Endothelial cell of umbilical vein (primary cell): ENCODE measurements around the gene URAD. TPM values are rescaled to one million over a fixed set of nuclear protein-coding genes. Genes with fewer than 3 reads are reported as not detected.

Experiments used
- BruUV-seq: library from RNA; stranded (reverse); fragments of 400-500 nt; replicated peaks from 2 replicates; lab custom pipeline; 2021; lab: Mats Ljungman, UMichigan
- CTCF ChIA-PET: fragments of 300-600, 350-600 bp; sonication (Branson Sonifier 250); formaldehyde crosslinking; loops from one replicate; lab custom pipeline; 2021; ENCODE audit warnings: antibody characterized with exemption, inconsistent platforms; lab: Charles Lee
- POLR2A ChIA-PET: fragments of 300-600, 350-600 bp; sonication (Branson Sonifier 250); formaldehyde crosslinking; loops from one replicate; lab custom pipeline; 2021; ENCODE audit warnings: antibody characterized with exemption, inconsistent platforms; lab: Charles Lee
- DNase-seq: peaks from one replicate; pipeline ENCODE4 v3.0.0-alpha.2; 2011; ENCODE audit warnings: low read depth, low spot score
- FAIRE-seq: peaks from 2 replicates; lab custom pipeline; 2011; peaks lifted over from hg19 to GRCh38; lab: Jason Lieb, UNC
- H2AFZ ChIP-seq: 2 replicates; pipeline ENCODE4 v1.6.0; 2012; ENCODE audit warnings: low read depth, low read length, control low read depth, inconsistent platforms
- H3K27ac ChIP-seq: 2 replicates; pipeline ENCODE4 v1.5.1; 2011; ENCODE audit warnings: low read depth, mild to moderate bottlenecking, control low read depth, low read length, moderate library complexity; ENCODE audit not compliant: insufficient read depth
- H3K27me3 ChIP-seq, 2 experiments: 2 replicates each; pipeline versions ENCODE4 v1.6.0 to v1.6.1; 2011; ENCODE audit warnings: low read length in 2 of 2, mixed read lengths in 1 of 2; ENCODE audit not compliant: control insufficient read depth in 2 of 2, insufficient read depth in 2 of 2
- H3K36me3 ChIP-seq, 2 experiments: 2 replicates in 1 of 2; 3 replicates in 1 of 2; pipeline ENCODE4 v1.5.1; 2011; ENCODE audit warnings: low read length in 2 of 2, mild to moderate bottlenecking in 1 of 2, moderate library complexity in 1 of 2; ENCODE audit not compliant: control insufficient read depth in 2 of 2, insufficient read depth in 2 of 2; ENCODE audit errors: extremely low read depth in 1 of 2
- H3K4me1 ChIP-seq: 3 replicates; pipeline ENCODE4 v1.5.1; 2011; ENCODE audit warnings: mild to moderate bottlenecking, low read length; ENCODE audit not compliant: control insufficient read depth, insufficient read depth; ENCODE audit errors: extremely low read depth
- H3K4me2 ChIP-seq: 2 replicates; pipeline ENCODE4 v1.6.1; 2011; ENCODE audit warnings: low read length, control low read depth, mixed read lengths; ENCODE audit not compliant: insufficient read depth
- H3K4me3 ChIP-seq, 3 experiments: fragments of 200-600 bp in 1 of 3; sonication (generic), shearing (Covaris generic) in 1 of 3; replicated peaks in 1 of 3; 2 replicates each; pipeline ENCODE4 v1.5.1; 2011 to 2016; ENCODE audit warnings: control low read depth in 3 of 3, low read length in 3 of 3, mild to moderate bottlenecking in 2 of 3, inconsistent platforms in 1 of 3, low read depth in 1 of 3, moderate library complexity in 1 of 3; ENCODE audit not compliant: insufficient read depth in 1 of 3
- H3K79me2 ChIP-seq: 2 replicates; pipeline ENCODE4 v1.6.0; 2012; ENCODE audit warnings: low read length, inconsistent platforms; ENCODE audit not compliant: control insufficient read depth, insufficient read depth
- H3K9ac ChIP-seq: replicated peaks from 2 replicates; pipeline ENCODE3; 2011; ENCODE audit warnings: low read length, control low read depth; ENCODE audit not compliant: insufficient read depth; ENCODE audit errors: extremely low read depth
- H3K9me1 ChIP-seq: replicated peaks from 3 replicates; pipeline ENCODE4 v1.6.0; 2011; ENCODE audit warnings: mild to moderate bottlenecking, low read length; ENCODE audit not compliant: control insufficient read depth, insufficient read depth; ENCODE audit errors: extremely low read depth
- H3K9me3 ChIP-seq: replicated peaks from 2 replicates; pipeline ENCODE4 v1.5.1; 2012; ENCODE audit warnings: low read length, inconsistent platforms; ENCODE audit not compliant: control insufficient read depth, insufficient read depth
- H4K20me1 ChIP-seq: replicated peaks from 2 replicates; pipeline ENCODE3; 2011; ENCODE audit warnings: mild to moderate bottlenecking, low read length; ENCODE audit not compliant: control insufficient read depth, insufficient read depth; ENCODE audit errors: extremely low read depth
- CTCF ChIP-seq, 2 donors: IDR thresholded peaks; 1 replicate in 1 of 2; 2 replicates in 1 of 2; pipeline ENCODE4 v1.5.1; 2011; ENCODE audit warnings: low read length in 2 of 2, mild to moderate bottlenecking in 2 of 2, moderate library complexity in 2 of 2, control low read depth in 1 of 2, inconsistent platforms in 1 of 2, low read depth in 1 of 2; ENCODE audit not compliant: insufficient read depth in 1 of 2; ENCODE audit errors: extremely low read depth in 1 of 2
- EZH2 ChIP-seq: IDR thresholded peaks from 2 replicates; pipeline ENCODE4 v1.6.1; 2012; ENCODE audit warnings: borderline replicate concordance, low read depth, mild to moderate bottlenecking, moderate library complexity, low read length, inconsistent platforms; ENCODE audit not compliant: severe bottlenecking
- FOS ChIP-seq: IDR thresholded peaks from 2 replicates; pipeline ENCODE4 v1.6.1; 2011; ENCODE audit warnings: mild to moderate bottlenecking, low read length, moderate library complexity, borderline replicate concordance; ENCODE audit not compliant: insufficient read depth
- GATA2 ChIP-seq: IDR thresholded peaks from 2 replicates; pipeline ENCODE4 v1.7.0; 2011; ENCODE audit warnings: low read depth, mild to moderate bottlenecking, moderate library complexity, mixed read lengths, low read length; ENCODE audit not compliant: insufficient read length, insufficient read depth
- JUN ChIP-seq: IDR thresholded peaks from 2 replicates; pipeline ENCODE4 v1.6.1; 2011; ENCODE audit warnings: borderline replicate concordance, low read depth; ENCODE audit not compliant: insufficient read length, insufficient read depth
- MAX ChIP-seq: IDR thresholded peaks from 2 replicates; pipeline ENCODE4 v1.6.1; 2011; ENCODE audit not compliant: insufficient read depth, insufficient read length
- MYC ChIP-seq: IDR thresholded peaks from one replicate; pipeline ENCODE4 v1.6.1; 2011; ENCODE audit warnings: mild to moderate bottlenecking, low read depth, low read length
- POLR2A ChIP-seq: IDR thresholded peaks from 2 replicates; pipeline ENCODE4 v1.6.1; 2012; ENCODE audit warnings: low read depth, mild to moderate bottlenecking, control low read depth, low read length
- POLR2AphosphoS5 ChIP-seq: IDR thresholded peaks from 2 replicates; pipeline ENCODE4 v1.6.1; 2012; ENCODE audit warnings: low read depth, mild to moderate bottlenecking, control low read depth, low read length, moderate library complexity; ENCODE audit not compliant: insufficient read depth
- dilution Hi-C: fragments of 300-500 bp; cut with MboI; formaldehyde crosslinking; loops from one replicate; pipeline ENCODE4 v1.15.0; 2019; ENCODE audit warnings: low sequenced_read_pairs; ENCODE audit not compliant: extremely low pct_ligation_motif_present
- intact Hi-C: fragments of 100-400 bp; cut with micrococcal nuclease; formaldehyde crosslinking; loops from one replicate; pipeline ENCODE4 v1.10.0; 2022
- polyA plus RNA-seq, 4 experiments: library from polyadenylated mRNA; depleted of rRNA in 3 of 4; stranded (reverse) in 3 of 4; unstranded in 1 of 4; fragments of >200 nt; gene quantifications; 2 replicates each; pipeline versions ENCODE4 v1.2.1 to v1.2.3, GENCODE V29; 2011 to 2012; ENCODE audit warnings: missing spikeins in 1 of 4
- total RNA-seq: library from RNA; stranded (reverse); gene quantifications from 2 replicates; pipeline ENCODE4 v1.2.3, GENCODE V29; 2021

URAD gene
- total and polyA plus RNA-seq, 2 donors (not counting 3 experiments of a cell fraction or from before 2014, with no cell fraction given), result not detected

DNA sequence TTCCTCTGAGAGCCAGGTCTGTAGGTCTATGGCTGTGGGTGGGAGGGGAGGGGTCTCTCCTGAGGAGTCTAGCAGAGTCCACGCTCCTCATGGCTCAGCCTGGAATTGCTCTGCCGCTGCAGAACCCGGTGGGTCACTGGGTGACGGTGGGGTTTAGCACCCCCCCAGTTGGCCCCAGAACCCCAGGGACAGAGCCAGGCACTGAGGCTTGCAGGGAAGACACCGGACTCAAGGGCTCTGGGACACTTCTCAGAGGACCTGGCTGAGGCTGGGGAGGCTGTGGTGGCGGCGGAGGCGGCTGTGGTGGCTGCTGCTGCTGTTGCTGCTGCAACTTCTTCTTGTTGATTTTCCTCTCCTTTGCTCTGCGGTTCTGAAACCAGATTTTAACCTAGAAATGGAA, 25.5 kb downstream of the URAD start:
- Histone ChIP-seq H3K9ac (no peak overlapping the region), H3K79me2 (no peaks in the 10 kb centered on the region), H2AFZ (no peak overlapping the region), H3K4me2 (no peak overlapping the region), H3K9me1 (no peaks in the 10 kb centered on the region), H3K4me3 (no peak overlapping the region), H3K27ac (no peak overlapping the region), H3K4me1 (peaks cover 3% of the 10 kb centered on the region), H3K36me3 (no peaks in the 10 kb centered on the region), H3K9me3 (no peaks in the 10 kb centered on the region), H4K20me1 (no peaks in the 10 kb centered on the region), H3K27me3 (peaks cover 75 to 95% of the 10 kb centered on the region in 2 experiments)
- DNase-seq, result no peak
- dilution Hi-C loops, result no loop called here
- TF ChIP-seq POLR2A (no peak), JUN (no peak), MYC (no peak), MAX (no peak), GATA2 (no peak), POLR2AphosphoS5 (no peak), CTCF (IDR thresholded peaks at IDR 0.05; ENCODE audit: extremely low read depth in 1 of 2, insufficient read depth in 1 of 2, low read depth in 1 of 2, low read length in 2 of 2) (no peak), FOS (no peak), EZH2 (no peak)
- ChIA-PET POLR2A (no interaction called here), CTCF (interaction anchor here (1.1 to 2.2 kb wide), 4 partner anchors 9 to 624 kb away, joined by 3 to 15 read pairs (median 6); no protein-coding TSS in a partner anchor)
- intact Hi-C loops, result no loop called here
- FAIRE-seq, result no peak
- no TSS peak for BruUV-seq
